Retinal pigment epithelial cell (primary cell): Measurements from ENCODE around the gene XYLT2.

Experiments
- DNase-seq: peaks from one replicate; pipeline ENCODE4 v3.0.0-alpha.2; 2010; ENCODE audit warnings: low read depth
- H3K4me3 ChIP-seq: 2 replicates; pipeline ENCODE4 v1.5.1; 2011; ENCODE audit warnings: mild to moderate bottlenecking, low read length, control low read depth, moderate library complexity
- CTCF ChIP-seq: conservative IDR thresholded peaks from 2 replicates; pipeline ENCODE4 v1.5.1; 2011; ENCODE audit warnings: low read depth, low read length, control low read depth, inconsistent platforms

The XYLT2 gene

DNA sequence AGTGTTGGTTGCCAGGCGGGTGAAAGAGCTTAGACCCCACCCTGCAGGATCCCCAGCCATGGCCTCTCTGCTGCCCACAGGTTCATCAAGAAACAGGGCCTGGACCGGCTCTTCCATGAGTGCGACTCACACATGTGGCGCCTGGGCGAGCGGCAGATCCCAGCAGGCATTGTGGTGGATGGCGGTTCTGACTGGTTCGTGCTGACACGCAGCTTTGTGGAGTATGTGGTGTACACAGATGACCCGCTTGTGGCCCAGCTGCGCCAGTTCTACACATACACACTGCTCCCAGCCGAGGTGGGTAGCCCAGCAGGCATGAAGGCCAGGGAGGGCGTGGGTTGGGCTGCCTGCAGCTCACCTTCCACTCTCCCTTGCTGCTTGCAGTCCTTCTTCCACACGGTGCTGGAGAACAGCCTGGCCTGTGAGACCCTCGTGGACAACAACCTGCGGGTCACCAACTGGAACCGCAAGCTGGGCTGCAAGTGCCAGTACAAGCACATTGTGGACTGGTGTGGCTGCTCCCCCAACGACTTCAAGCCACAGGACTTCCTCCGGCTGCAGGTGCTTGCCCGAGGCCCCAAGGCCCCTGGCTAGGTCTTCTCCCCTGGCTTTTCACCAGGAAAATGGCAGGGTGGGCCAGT, 9.9 kb downstream of the XYLT2 start:
- no peak overlapping the region for H3K4me3 ChIP-seq
- TF ChIP-seq CTCF = no peak
- DNase-seq = no peak

DNA sequence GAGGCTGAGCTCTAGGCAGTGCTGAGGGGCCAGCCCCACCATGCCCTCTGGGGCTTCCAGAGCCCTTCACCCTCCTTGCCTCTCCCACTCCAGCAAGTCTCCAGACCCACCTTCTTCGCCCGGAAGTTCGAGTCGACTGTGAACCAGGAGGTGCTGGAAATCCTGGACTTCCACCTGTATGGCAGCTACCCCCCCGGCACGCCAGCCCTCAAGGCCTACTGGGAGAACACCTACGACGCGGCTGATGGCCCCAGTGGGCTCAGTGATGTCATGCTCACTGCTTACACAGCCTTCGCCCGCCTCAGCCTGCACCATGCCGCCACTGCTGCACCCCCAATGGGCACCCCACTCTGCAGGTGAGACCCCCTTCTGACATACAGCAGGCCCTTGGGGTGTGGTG, 10.5 kb downstream of the XYLT2 start:
- DNase-seq = no peak
- no peak for TF ChIP-seq CTCF
- H3K4me3 ChIP-seq = no peak overlapping the region

DNA sequence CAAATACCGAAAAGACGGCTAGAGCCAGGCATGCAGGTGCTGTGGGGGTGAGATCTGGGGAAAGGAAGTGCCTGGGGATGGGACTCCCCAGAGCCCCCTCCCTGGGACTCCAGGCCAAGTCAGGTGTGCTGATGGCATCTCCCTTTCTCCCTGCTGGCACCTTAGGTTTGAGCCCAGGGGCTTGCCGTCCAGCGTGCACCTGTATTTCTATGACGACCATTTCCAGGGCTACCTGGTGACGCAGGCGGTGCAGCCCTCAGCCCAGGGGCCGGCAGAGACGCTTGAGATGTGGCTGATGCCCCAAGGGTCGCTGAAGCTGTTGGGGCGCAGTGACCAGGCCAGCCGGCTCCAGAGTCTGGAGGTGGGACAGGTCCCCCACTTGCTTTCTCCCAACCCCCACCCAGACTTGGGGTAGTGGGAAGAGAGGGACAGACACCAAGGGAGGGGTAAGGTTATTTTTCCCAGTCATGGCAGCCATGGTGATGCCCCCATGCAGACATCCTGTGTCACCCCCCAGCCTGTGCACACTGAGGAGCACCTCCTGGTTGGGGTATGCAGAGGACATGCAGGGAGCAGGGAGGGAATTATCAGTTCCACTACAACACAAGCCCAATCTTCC, 11.1 kb downstream of the XYLT2 start:
- no peak overlapping the region for H3K4me3 ChIP-seq
- TF ChIP-seq CTCF = no peak
- no peak for DNase-seq

DNA sequence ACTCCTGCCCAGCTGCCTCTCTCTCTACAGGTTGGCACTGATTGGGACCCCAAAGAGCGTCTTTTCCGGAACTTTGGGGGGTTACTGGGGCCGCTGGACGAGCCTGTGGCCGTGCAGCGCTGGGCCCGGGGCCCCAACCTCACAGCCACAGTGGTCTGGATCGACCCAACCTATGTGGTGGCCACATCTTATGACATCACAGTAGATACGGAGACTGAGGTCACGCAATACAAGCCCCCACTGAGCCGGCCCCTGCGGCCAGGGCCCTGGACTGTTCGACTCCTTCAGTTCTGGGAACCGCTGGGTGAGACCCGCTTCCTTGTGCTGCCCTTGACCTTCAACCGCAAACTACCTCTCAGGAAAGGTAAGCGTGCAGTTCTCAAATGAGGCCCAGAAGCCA, 12.3 kb downstream of the XYLT2 start:
- no peak for DNase-seq
- no peak for TF ChIP-seq CTCF
- H3K4me3 ChIP-seq = no peak overlapping the region

DNA sequence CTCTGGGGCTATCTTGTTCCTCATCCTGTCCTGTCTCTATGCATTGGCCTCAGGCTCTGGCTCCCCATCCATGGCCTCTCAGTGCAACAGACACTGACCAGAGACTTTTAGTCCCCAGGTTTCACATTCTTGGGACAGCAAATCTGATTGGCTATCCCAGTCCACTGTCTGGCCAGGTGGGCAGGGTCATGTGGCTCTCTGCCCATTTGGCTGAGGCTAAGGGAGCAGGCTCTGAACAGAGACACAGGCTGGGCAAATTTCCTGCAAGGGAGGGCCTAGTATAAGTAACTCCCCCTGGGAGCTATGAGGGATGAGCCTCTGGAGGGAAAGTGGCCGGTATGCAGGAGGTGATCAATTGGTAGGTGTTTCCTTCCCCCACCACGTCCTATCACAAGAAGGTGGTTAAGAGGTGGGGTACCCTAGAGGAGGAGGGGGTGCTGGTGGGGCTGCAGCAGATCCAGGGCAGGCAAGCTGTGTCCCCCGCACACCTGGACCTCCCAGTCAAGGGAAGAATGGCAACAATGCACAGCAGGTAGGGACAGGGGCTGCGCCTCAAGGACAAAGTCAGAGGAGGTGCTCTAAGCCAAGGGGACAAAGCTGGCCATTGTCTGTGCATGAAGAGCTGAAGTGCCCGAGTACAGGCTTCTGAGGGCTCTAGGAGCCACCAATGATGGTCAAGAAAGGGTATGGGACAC, 13.2 kb downstream of the XYLT2 start:
- no peak overlapping the region for H3K4me3 ChIP-seq
- no peak for DNase-seq
- TF ChIP-seq CTCF = no peak

- TF ChIP-seq CTCF = no peak
- no peak overlapping the region for H3K4me3 ChIP-seq
- no peak for DNase-seq
Measured at GRCh38 chr17:50359998-50360461, 14.1 kb downstream of the XYLT2 start.
